Thyroid gland (tissue), 4 donors: ENCODE results near the gene PRKCQ. TPM values are rescaled to one million over a fixed set of nuclear protein-coding genes. Genes with fewer than 3 reads are reported as not detected.

Experiments
- DNase-seq, 2 donors: peaks; one replicate each; pipeline ENCODE4 v3.0.0-alpha.2; 2019
- H3K27ac ChIP-seq, 3 donors: fragments of 200-600 bp; sonication (generic); 1 replicate in 2 of 3; 2 replicates in 1 of 3; pipeline ENCODE4 v1.5.1; 2016 to 2019; ENCODE audit warnings: mild to moderate bottlenecking in 1 of 3, moderate library complexity in 1 of 3
- H3K27me3 ChIP-seq: fragments of 200-600 bp; sonication (generic); one replicate; pipeline ENCODE4 v1.5.1; 2019
- H3K36me3 ChIP-seq, 2 donors: fragments of 200-600 bp; sonication (generic); one replicate each; pipeline ENCODE4 v1.5.1; 2016 to 2019
- H3K4me1 ChIP-seq, 2 donors: fragments of 200-600 bp; sonication (generic); one replicate each; pipeline ENCODE4 v1.5.1; 2017 to 2019
- H3K4me3 ChIP-seq, 3 donors: fragments of 200-600 bp; sonication (generic); replicated peaks in 1 of 3; 1 replicate in 2 of 3; 2 replicates in 1 of 3; pipeline ENCODE4 v1.5.1; 2016; ENCODE audit warnings: mild to moderate bottlenecking in 1 of 3
- H3K9me3 ChIP-seq: fragments of 200-600 bp; sonication (generic); one replicate; pipeline ENCODE4 v1.5.1; 2017
- CTCF ChIP-seq, 6 experiments: fragments of 200-600 bp in 3 of 6; fragments of 450-650 bp in 3 of 6; sonication (generic) in 3 of 6; IDR thresholded peaks; one replicate each; pipeline ENCODE4 v1.5.1; 2016 to 2019; ENCODE audit warnings: antibody characterized with exemption in 6 of 6, mild to moderate bottlenecking in 2 of 6, inconsistent platforms in 1 of 6, moderate library complexity in 1 of 6
- POLR2A ChIP-seq, 2 donors: fragments of 450-650 bp; IDR thresholded peaks; one replicate each; pipeline ENCODE4 v1.6.1; 2017; ENCODE audit warnings: antibody characterized with exemption in 2 of 2, mild to moderate bottlenecking in 2 of 2, moderate library complexity in 1 of 2
- WGBS, 2 donors: methylation state at CpG; one replicate each; pipeline ENCODE4 v1.1.5; 2017; 5-methylcytosine and 5-hydroxymethylcytosine counted together
- intact Hi-C: fragments of 100-400 bp; cut with DNase I; formaldehyde crosslinking; loops from one replicate; pipeline ENCODE4 v1.15.1; 2023
- total RNA-seq, 4 donors: library from RNA; depleted of rRNA; stranded (reverse); fragments of >200 nt; gene quantifications; one replicate each; pipeline ENCODE4 v1.2.3, GENCODE V29; 2016

The PRKCQ gene
- total RNA-seq, 4 donors from 2014 or later = 24.2 to 45.7 (median 34.5) TPM

- H3K4me1 ChIP-seq = peaks cover 7 to 20% of the 10 kb centered on the region in 2 donors
- TF ChIP-seq POLR2A (IDR thresholded peaks at IDR 0.05) = no peak
- no peak for TF ChIP-seq CTCF (IDR thresholded peaks at IDR 0.05)
- H3K9me3 ChIP-seq = no peaks in the 10 kb centered on the region
- DNase-seq = no peak
- H3K27ac ChIP-seq = no peak overlapping the region
- no peak overlapping the region for H3K4me3 ChIP-seq
- no peaks in the 10 kb centered on the region for H3K27me3 ChIP-seq
- H3K36me3 ChIP-seq = no peaks in the 10 kb centered on the region
- intact Hi-C loops = no loop called here
Observed at GRCh38 chr10:6592080-6592479, 12.0 kb upstream of the PRKCQ start.

- DNase-seq = no peak
- intact Hi-C loops = no loop called here
- TF ChIP-seq CTCF (IDR thresholded peaks at IDR 0.05) = no peak
- no peak for TF ChIP-seq POLR2A (IDR thresholded peaks at IDR 0.05)
- Histone ChIP-seq H3K36me3 (no peaks in the 10 kb centered on the region), H3K27ac (no peak overlapping the region), H3K4me1 (peaks cover 7 to 20% of the 10 kb centered on the region in 2 donors), H3K4me3 (no peak overlapping the region), H3K27me3 (no peaks in the 10 kb centered on the region), H3K9me3 (no peaks in the 10 kb centered on the region)
- 71 to 78% methylated on average over 2 of the region's 2 CpGs for WGBS, 2 donors
Observed at GRCh38 chr10:6591668-6592067, 11.6 kb upstream of the PRKCQ start.

DNA sequence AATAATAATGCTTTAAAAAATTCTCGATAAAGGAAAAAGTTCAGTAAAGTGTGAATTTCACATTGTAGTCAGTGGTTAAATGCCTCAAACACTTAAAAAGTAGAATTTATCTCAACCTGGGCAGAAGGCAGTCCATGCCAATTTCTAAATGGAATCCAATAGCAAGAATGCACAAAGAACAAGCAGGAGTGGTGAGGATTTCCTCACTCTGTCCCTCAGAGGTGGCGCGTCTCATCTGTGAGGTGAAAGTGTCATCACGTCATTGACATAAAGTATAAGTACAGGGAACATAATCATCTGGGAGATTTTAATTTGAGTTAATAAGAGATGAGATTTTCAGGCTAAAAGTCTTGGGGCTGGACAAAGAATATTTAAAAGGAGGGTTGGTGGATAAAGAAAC, 10.0 kb upstream of the PRKCQ start:
- DNase-seq = no peak
- 96 to 97% methylated on average over 4 of the region's 4 CpGs for WGBS, 2 donors
- Histone ChIP-seq H3K36me3 (no peaks in the 10 kb centered on the region), H3K9me3 (no peaks in the 10 kb centered on the region), H3K4me1 (peaks cover 7 to 20% of the 10 kb centered on the region in 2 donors), H3K27me3 (no peaks in the 10 kb centered on the region), H3K4me3 (no peak overlapping the region), H3K27ac (no peak overlapping the region)
- TF ChIP-seq POLR2A (IDR thresholded peaks at IDR 0.05) = no peak
- TF ChIP-seq CTCF (IDR thresholded peaks at IDR 0.05) = no peak
- intact Hi-C loops = no loop called here

DNA sequence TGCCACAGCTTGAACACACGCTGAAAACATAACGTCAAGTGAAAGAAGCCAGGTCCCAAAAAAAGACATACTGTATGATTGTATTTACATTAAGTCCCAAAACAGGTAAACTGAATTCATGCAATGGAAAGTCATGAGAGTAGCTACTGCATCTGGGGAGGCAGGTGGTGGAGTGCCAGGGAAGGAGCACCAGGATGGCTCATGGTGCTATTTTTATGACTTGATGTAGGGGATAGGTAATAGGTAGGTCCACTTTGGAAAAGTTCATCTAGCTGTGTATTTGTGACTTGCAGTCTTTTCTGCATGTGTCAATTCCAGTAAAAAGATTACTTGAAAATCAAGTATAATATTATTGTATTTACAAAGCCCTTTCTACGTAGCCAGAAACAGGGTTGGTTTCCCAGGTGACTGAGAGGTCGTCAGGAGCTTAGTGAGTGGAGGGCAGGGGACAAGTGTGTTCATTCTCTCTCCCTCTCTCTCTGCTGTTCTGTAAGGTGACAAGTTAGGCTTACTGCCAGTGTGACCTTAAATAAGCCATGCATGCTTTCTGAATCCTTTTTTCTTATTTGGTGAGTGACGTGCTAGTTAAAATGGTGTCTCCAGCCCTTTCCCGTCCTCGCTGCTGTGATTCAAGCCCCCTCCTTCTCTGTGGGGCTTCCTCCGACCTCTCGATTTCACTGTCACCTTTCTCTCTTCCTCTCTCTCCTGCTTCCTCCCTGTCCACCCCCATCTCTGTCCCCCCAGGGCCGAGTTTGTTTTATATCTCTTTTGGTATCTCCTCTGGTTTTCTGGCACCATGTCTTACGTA, 9.4 kb upstream of the PRKCQ start:
- no peak overlapping the region for H3K4me3 ChIP-seq
- no peak overlapping the region for H3K27ac ChIP-seq
- whole genome bisulfite sequencing, 2 donors = 58 to 66% methylated on average over 11 of the region's 11 CpGs
- H3K27me3 ChIP-seq = no peaks in the 10 kb centered on the region
- TF ChIP-seq POLR2A (IDR thresholded peaks at IDR 0.05) = no peak
- no peak for TF ChIP-seq CTCF (IDR thresholded peaks at IDR 0.05)
- no peak for DNase-seq
- no peaks in the 10 kb centered on the region for H3K9me3 ChIP-seq
- intact Hi-C loops = no loop called here
- peaks cover 7 to 20% of the 10 kb centered on the region in 2 donors for H3K4me1 ChIP-seq
- H3K36me3 ChIP-seq = no peaks in the 10 kb centered on the region

- H3K27ac ChIP-seq = peak overlapping the region in 1 of 3 donors; percentile 19
- DNase-seq = no peak
Observed at GRCh38 chr10:6588845-6589244, 8.8 kb upstream of the PRKCQ start.

More at GRCh38 chr10:6588845-6589244, 8.8 kb upstream of the PRKCQ start:
- Histone ChIP-seq H3K36me3 (no peaks in the 10 kb centered on the region), H3K4me3 (no peak overlapping the region), H3K27me3 (no peaks in the 10 kb centered on the region), H3K4me1 (peaks cover 7 to 20% of the 10 kb centered on the region in 2 donors), H3K9me3 (no peaks in the 10 kb centered on the region)
- intact Hi-C loops = no loop called here
- 88 to 93% methylated on average over 3 of the region's 3 CpGs for WGBS, 2 donors
- TF ChIP-seq CTCF (IDR thresholded peaks at IDR 0.05) = no peak
- no peak for TF ChIP-seq POLR2A (IDR thresholded peaks at IDR 0.05)
